ENCODE measurements around the gene RPS6KB2.

DNA sequence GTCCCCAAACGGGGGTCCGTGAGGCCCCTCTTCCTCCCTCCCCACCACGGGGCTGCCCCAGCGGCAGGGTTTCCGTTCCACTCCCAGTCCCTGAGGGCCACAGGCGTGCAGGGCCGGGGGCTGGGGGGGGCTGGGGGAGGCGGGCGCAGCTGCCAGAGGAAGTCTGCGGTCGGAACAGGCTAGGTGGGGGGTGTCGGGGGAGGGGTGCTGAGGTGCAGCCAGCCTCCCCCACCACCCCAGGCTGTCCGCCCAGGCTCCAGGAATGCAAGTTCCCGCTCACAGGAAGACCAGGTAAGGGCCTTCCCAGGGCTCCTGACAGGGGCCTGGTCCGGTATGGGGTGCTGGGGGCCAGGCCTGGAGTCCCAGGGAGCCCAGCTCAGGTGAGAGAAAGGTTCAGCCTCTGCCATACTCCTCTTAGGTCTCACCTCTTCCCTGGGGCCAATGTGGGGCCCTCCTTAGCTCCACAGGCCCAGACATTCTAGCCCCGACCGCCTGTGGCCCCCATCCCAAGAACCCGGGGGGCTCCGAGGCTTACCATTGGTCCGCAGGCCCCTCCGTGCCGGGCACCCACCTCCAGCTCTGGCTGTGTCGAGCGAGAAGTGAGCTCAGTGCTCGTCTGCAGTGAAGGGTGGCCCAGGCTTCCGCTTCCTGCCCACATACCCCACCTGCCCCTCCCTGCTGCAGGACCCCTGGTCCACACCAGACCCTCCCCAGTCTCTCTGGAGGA, 9.0 kb downstream of the RPS6KB2 start, which contains the start of gene PTPRCAP:
- no peak for TF ChIP-seq CTCF (IDR thresholded peaks at IDR 0.05; ENCODE audit: low read length)
- TF ChIP-seq EZH2 (IDR thresholded peaks at IDR 0.05; ENCODE audit: borderline replicate concordance, low read length) = no peak

Measured in OCI-LY1 (cell line).